Osteoblast (primary cell): ENCODE data around the gene ZSCAN22. TPM values are rescaled to one million over a fixed set of nuclear protein-coding genes. Genes with fewer than 3 reads are reported as not detected.

Source experiments
- DNase-seq: peaks from one replicate; pipeline ENCODE4 v3.0.0; 2011; ENCODE audit warnings: low spot score, mixed read lengths; ENCODE audit not compliant: insufficient read length; ENCODE audit errors: missing footprints
- H2AFZ ChIP-seq: 2 replicates; pipeline ENCODE4 v1.6.0; 2011; ENCODE audit warnings: mild to moderate bottlenecking, low read length
- H3K27ac ChIP-seq: 2 replicates; pipeline ENCODE4 v1.5.1; 2011; ENCODE audit warnings: mild to moderate bottlenecking, low read depth, low read length, moderate library complexity
- H3K27me3 ChIP-seq: 2 replicates; pipeline ENCODE4 v1.6.0; 2012; ENCODE audit warnings: mild to moderate bottlenecking, control low read depth, inconsistent platforms, low read length, moderate library complexity; ENCODE audit not compliant: insufficient read depth
- H3K36me3 ChIP-seq: 2 replicates; pipeline ENCODE4 v1.5.1; 2011; ENCODE audit warnings: mild to moderate bottlenecking, low read length, control low read depth, moderate library complexity; ENCODE audit not compliant: insufficient read depth
- H3K4me1 ChIP-seq: 2 replicates; pipeline ENCODE4 v1.5.1; 2011; ENCODE audit warnings: mild to moderate bottlenecking, low read length, control low read depth, moderate library complexity; ENCODE audit not compliant: insufficient read depth
- H3K4me2 ChIP-seq: 2 replicates; pipeline ENCODE4 v1.6.0; 2011; ENCODE audit warnings: mild to moderate bottlenecking, low read length; ENCODE audit not compliant: insufficient read depth
- H3K4me3 ChIP-seq: fragments of 200-600 bp; sonication (generic); 3 replicates; pipeline ENCODE4 v1.5.1; 2012; ENCODE audit warnings: mild to moderate bottlenecking, low read length, inconsistent platforms; ENCODE audit not compliant: insufficient read depth
- H3K79me2 ChIP-seq: 2 replicates; pipeline ENCODE4 v1.6.0; 2012; ENCODE audit warnings: mild to moderate bottlenecking, low read length, control low read depth, inconsistent platforms; ENCODE audit not compliant: insufficient read depth
- H3K9me3 ChIP-seq: 2 replicates; pipeline ENCODE4 v1.5.1; 2011; ENCODE audit warnings: low read depth, low read length, control low read depth
- H4K20me1 ChIP-seq: 2 replicates; pipeline ENCODE4 v1.6.0; 2012; ENCODE audit warnings: mild to moderate bottlenecking, low read length, control low read depth; ENCODE audit not compliant: insufficient read depth
- CTCF ChIP-seq: IDR thresholded peaks from 2 replicates; pipeline ENCODE4 v1.5.1; 2011; ENCODE audit warnings: mild to moderate bottlenecking, low read depth, low read length, moderate library complexity; ENCODE audit errors: extremely low read depth
- total RNA-seq: library from RNA; depleted of rRNA; stranded (reverse); fragments of >200 nt; gene quantifications from 2 replicates; pipeline ENCODE4 v1.2.3, GENCODE V29; 2012

ZSCAN22 gene
- total RNA-seq, 1 donor: 2.5 TPM

DNA sequence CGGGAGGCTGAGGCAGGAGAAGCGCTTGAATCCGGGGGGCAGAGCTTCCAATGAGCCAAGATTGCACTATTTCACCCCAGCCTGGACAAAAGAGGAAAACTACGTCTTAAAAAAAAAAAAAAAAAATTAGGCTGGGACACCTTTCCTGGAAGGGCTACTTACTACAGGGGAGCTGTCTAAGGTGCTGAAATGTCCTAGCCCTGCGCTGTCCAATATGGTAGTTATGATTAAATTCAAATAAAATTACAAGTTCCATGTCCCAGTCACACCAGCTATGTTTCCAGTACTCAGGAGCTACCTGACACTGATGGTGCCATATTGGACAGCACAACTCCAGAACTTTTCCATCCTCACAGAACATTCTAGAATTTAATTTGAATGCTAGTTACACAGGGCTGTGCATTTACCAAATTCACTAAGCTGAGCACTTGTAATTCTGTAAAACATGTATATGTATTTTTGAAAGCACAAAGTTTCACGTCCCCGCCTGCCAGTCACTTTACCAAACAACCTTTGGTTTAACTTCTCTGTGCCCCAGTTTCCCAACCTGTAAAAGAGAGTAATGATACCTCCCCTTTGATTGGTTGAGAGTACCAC is 9.2 kb upstream of the ZSCAN22 start:
- DNase-seq: no peak

DNA sequence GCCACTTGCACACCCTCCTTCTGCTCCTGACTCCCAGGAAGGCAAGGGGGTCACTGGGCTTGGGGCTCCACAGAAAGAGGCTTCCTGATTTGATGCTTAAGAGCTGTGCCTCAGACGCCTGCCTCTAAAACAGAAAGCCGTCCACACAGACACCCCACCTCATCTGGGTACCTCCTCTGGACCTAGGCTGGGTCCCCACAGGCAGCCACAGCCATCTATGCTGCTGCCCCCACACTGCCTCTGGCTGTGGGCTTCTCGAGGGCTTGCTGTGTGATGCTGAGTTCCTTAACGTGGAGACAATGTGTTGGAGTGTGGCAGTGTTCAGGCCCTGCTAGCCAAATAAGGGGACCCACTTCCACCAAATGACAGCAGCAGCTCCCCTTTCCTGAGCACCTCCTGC is 8.5 kb upstream of the ZSCAN22 start:
- no peak overlapping the region for H2AFZ ChIP-seq
- TF ChIP-seq CTCF: no peak

More for the DNA sequence above, 9.2 kb upstream of the ZSCAN22 start:
- H3K27ac ChIP-seq: no peak overlapping the region
- no peak overlapping the region for H3K4me3 ChIP-seq
- no peaks in the 10 kb centered on the region for H3K27me3 ChIP-seq
- peaks cover 19% of the 10 kb centered on the region for H3K36me3 ChIP-seq
- no peaks in the 10 kb centered on the region for H3K79me2 ChIP-seq
- no peaks in the 10 kb centered on the region for H3K9me3 ChIP-seq
- no peaks in the 10 kb centered on the region for H3K4me1 ChIP-seq
- no peak for TF ChIP-seq CTCF
- H3K4me2 ChIP-seq: no peak overlapping the region
- peaks cover 44% of the 10 kb centered on the region for H4K20me1 ChIP-seq
- H2AFZ ChIP-seq: no peak overlapping the region

GRCh38 chr19:58319241-58319640 is 7.6 kb upstream of the ZSCAN22 start:
- H3K4me3 ChIP-seq: no peak overlapping the region

More for the DNA sequence above, 8.5 kb upstream of the ZSCAN22 start:
- Histone ChIP-seq H3K4me2 (no peak overlapping the region), H3K27ac (no peak overlapping the region), H3K27me3 (no peaks in the 10 kb centered on the region), H3K79me2 (no peaks in the 10 kb centered on the region), H4K20me1 (peaks cover 43% of the 10 kb centered on the region), H3K9me3 (no peaks in the 10 kb centered on the region), H3K4me1 (no peaks in the 10 kb centered on the region), H3K36me3 (peaks cover 14% of the 10 kb centered on the region), H3K4me3 (no peak overlapping the region)
- DNase-seq: no peak

More at GRCh38 chr19:58319241-58319640, 7.6 kb upstream of the ZSCAN22 start:
- Histone ChIP-seq H4K20me1 (peaks cover 43% of the 10 kb centered on the region), H3K27ac (no peak overlapping the region), H3K36me3 (peaks cover 10% of the 10 kb centered on the region), H3K4me1 (no peaks in the 10 kb centered on the region), H3K27me3 (no peaks in the 10 kb centered on the region), H3K4me2 (no peak overlapping the region), H2AFZ (no peak overlapping the region), H3K79me2 (peaks cover 4% of the 10 kb centered on the region), H3K9me3 (no peaks in the 10 kb centered on the region)
- no peak for DNase-seq
- TF ChIP-seq CTCF: no peak
